ENCODE results near the gene NEMP1.

DNA sequence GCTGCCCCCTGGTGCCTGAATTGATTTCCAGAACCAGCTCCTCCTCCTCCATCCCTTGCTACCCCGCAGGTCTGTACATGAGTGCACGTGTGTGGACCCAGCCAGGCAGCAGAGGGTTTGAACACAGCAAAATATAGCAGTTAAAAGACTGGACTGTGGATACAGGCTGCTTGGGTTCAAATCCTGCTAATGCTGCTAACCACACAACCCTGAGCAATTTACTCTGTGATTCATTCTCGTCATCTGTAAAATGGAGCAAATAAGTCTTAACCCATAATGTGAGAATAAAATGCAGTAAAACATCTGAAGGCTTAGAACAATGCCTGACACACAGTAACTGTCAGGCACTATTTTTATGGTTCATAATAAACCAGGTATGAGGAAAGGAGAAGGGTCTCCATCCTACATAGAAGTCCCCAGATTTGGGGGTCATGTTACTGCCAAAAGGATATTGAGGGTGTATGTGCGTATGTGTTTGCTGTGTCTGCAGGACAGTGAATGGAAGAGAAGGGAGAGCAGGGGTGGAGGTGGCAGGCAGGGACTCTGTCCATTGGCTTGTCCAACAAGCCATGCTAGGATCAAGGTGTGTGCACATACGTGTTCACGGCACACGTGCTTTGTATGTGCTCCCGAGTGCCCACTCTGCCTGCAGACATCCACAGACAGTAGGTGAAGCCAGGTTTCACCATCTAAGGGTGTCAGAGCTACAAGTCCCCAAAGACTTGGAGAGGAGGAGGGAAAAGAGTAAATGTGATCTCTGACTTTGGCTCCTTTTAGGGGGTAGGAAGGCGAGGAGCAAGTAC lies 34.1 kb upstream of the NEMP1 start:
- TF ChIP-seq TAF1 (IDR thresholded peaks at IDR 0.05; ENCODE audit: borderline replicate concordance, low read depth, low read length), result no peak
- no peak for TF ChIP-seq POLR2A (IDR thresholded peaks at IDR 0.05; ENCODE audit: low read depth, low read length)
- TF ChIP-seq POLR2AphosphoS5 (IDR thresholded peaks at IDR 0.05; ENCODE audit: low read depth, low read length), result no peak

All from GM12892 (cell line).